ENCODE measurements around the gene MOCOS. TPM values are rescaled to one million over a fixed set of nuclear protein-coding genes. Genes with fewer than 3 reads are reported as not detected.

MOCOS gene
- total and polyA plus RNA-seq, 4 donors, result 1.9 to 27.0 (median 17.0) TPM

GRCh38 chr18:36295880-36296301 is 108.6 kb downstream of the MOCOS start:
- H3K9me3 ChIP-seq (ENCODE audit: control insufficient read depth in 4 of 4, low read length in 3 of 4), result no peaks in the 10 kb centered on the region
- H3K4me3 ChIP-seq (ENCODE audit: low read depth in 1 of 3, low read length in 3 of 3), result no peak overlapping the region
- TF ChIP-seq, protein P1, sequence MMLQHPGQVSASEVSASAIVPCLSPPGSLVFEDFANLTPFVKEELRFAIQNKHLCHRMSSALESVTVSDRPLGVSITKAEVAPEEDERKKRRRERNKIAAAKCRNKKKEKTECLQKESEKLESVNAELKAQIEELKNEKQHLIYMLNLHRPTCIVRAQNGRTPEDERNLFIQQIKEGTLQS (IDR thresholded peaks at IDR 0.05), result no peak
- TF ChIP-seq REST (IDR thresholded peaks at IDR 0.05) (no peak), HNF4G (IDR thresholded peaks at IDR 0.05) (no peak), GABPA (IDR thresholded peaks at IDR 0.05 in 1 of 2, conservative IDR thresholded peaks at IDR 0.05 in 1 of 2) (no peak), RAD21 (IDR thresholded peaks at IDR 0.05) (no peak), JUND (IDR thresholded peaks at IDR 0.05) (no peak), RXRA (IDR thresholded peaks at IDR 0.05) (no peak), NR2F2 (IDR thresholded peaks at IDR 0.05) (no peak), EGR1 (IDR thresholded peaks at IDR 0.05; ENCODE audit: low read depth in 2 of 2) (no peak), HNF4A (conservative IDR thresholded peaks at IDR 0.05) (no peak), SP1 (IDR thresholded peaks at IDR 0.05) (no peak), FOXA1 (IDR thresholded peaks at IDR 0.05) (no peak)
- no peak overlapping the region for H3K9ac ChIP-seq (ENCODE audit: low read depth in 1 of 2, low read length in 2 of 2)
- H3K27me3 ChIP-seq (ENCODE audit: control insufficient read depth in 4 of 4, insufficient read depth in 4 of 4, low read length in 3 of 4), result peaks cover 0 to 12% (median 2%) of the 10 kb centered on the region in 4 donors
- H3K27ac ChIP-seq (ENCODE audit: low read depth in 1 of 2, low read length in 2 of 2), result no peak overlapping the region
- peaks cover 5 to 19% (median 12%) of the 10 kb centered on the region in 4 donors for H3K4me1 ChIP-seq (ENCODE audit: control insufficient read depth in 4 of 4, insufficient read depth in 4 of 4, low read length in 3 of 4)
- no peak for DNase-seq (ENCODE audit: low spot score)
- 47% methylated on average over 21 of the region's 21 CpGs for WGBS
- no peaks in the 10 kb centered on the region for H3K36me3 ChIP-seq (ENCODE audit: control insufficient read depth in 4 of 4, insufficient read depth in 3 of 4, low read depth in 1 of 4, low read length in 3 of 4)

DNA sequence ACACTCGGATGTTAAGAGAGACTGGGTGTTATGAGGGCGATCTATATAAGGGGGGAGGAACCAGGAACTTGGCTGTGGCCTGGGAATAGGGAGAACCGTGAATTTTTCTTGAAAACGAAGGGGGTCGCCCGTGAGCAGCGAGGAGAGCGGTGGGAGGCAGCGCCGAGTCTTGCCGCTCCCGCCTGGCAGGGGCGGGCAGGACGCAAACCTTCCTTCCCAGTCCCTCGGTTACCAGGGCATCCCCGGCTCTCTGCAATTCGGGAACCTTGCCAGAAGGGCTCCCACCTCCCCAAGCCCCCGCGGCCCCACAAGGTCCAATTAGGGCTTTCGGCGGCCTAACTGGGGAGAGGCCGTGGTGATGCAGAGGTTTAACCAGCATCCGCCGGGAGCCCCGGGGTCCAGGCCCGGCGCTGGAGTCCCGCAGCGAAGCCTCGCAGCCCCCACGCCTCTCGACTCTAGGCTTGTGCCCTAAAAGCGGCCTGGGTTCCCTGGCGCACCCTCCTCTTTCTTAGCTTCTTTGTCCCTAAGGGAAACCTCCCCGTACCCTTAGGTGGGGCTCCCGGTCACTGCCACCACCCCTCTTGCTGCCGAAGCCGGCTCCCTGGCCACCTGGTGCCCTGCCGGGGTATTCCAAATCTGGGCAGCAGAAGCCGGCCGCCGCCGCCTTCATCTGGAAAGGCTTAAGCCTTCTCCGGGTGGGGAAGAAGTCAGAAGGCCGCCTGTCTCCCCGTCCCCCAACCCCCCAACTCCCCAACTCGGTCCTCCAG is 109.5 kb downstream of the MOCOS start:
- Histone ChIP-seq H3K4me1 (ENCODE audit: control insufficient read depth in 4 of 4, insufficient read depth in 4 of 4, low read length in 3 of 4) (peaks cover 5 to 19% (median 12%) of the 10 kb centered on the region in 4 donors), H3K27ac (ENCODE audit: low read depth in 1 of 2, low read length in 2 of 2) (peak overlapping the region; percentile 19 to 43), H3K36me3 (ENCODE audit: control insufficient read depth in 4 of 4, insufficient read depth in 3 of 4, low read depth in 1 of 4, low read length in 3 of 4) (no peaks in the 10 kb centered on the region), H3K4me3 (ENCODE audit: low read depth in 1 of 3, low read length in 3 of 3) (peak overlapping the region in 2 of 3 donors; percentile 41 to 63), H3K9ac (ENCODE audit: low read depth in 1 of 2, low read length in 2 of 2) (no peak overlapping the region), H3K9me3 (ENCODE audit: control insufficient read depth in 4 of 4, low read length in 3 of 4) (no peaks in the 10 kb centered on the region), H3K27me3 (ENCODE audit: control insufficient read depth in 4 of 4, insufficient read depth in 4 of 4, low read length in 3 of 4) (peaks cover 0 to 13% (median 2%) of the 10 kb centered on the region in 4 donors)
- peak; percentile 53 for DNase-seq (ENCODE audit: low spot score)
- TF ChIP-seq ZBTB33 (IDR thresholded peaks at IDR 0.05), result no peak
- TF ChIP-seq REST (IDR thresholded peaks at IDR 0.05), result no peak
- no peak for TF ChIP-seq SP1 (IDR thresholded peaks at IDR 0.05)
- no peak for TF ChIP-seq FOXA2 (IDR thresholded peaks at IDR 0.05)
- TF ChIP-seq, protein P1 (IDR thresholded peaks at IDR 0.05), result no peak
- peak; percentile 52 to 60 for TF ChIP-seq RAD21 (IDR thresholded peaks at IDR 0.05)
- TF ChIP-seq, protein P2, sequence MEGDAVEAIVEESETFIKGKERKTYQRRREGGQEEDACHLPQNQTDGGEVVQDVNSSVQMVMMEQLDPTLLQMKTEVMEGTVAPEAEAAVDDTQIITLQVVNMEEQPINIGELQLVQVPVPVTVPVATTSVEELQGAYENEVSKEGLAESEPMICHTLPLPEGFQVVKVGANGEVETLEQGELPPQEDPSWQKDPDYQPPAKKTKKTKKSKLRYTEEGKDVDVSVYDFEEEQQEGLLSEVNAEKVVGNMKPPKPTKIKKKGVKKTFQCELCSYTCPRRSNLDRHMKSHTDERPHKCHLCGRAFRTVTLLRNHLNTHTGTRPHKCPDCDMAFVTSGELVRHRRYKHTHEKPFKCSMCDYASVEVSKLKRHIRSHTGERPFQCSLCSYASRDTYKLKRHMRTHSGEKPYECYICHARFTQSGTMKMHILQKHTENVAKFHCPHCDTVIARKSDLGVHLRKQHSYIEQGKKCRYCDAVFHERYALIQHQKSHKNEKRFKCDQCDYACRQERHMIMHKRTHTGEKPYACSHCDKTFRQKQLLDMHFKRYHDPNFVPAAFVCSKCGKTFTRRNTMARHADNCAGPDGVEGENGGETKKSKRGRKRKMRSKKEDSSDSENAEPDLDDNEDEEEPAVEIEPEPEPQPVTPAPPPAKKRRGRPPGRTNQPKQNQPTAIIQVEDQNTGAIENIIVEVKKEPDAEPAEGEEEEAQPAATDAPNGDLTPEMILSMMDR (IDR thresholded peaks at IDR 0.05; ENCODE audit: low read depth, low read length, missing input control), result peak; percentile 16
- 2% methylated on average over 47 of the region's 47 CpGs for WGBS

All from liver (tissue), 9 donors.